HL-60 (cell line): Measurements from ENCODE around the gene MTCH1.

Source experiments
- CTCF ChIP-seq: IDR thresholded peaks from one replicate; pipeline ENCODE4 v1.5.1; 2011; ENCODE audit warnings: low read length, control low read depth, inconsistent platforms; ENCODE audit not compliant: insufficient read depth
- POLR2AphosphoS5 ChIP-seq: IDR thresholded peaks from 2 replicates; pipeline ENCODE4 v1.6.1; 2012; ENCODE audit warnings: low read depth
- REST ChIP-seq: IDR thresholded peaks from 2 replicates; pipeline ENCODE4 v1.6.1; 2012; ENCODE audit warnings: low read depth; ENCODE audit not compliant: insufficient replicate concordance
- SPI1 ChIP-seq: IDR thresholded peaks from 2 replicates; pipeline ENCODE4 v1.6.1; 2012; ENCODE audit warnings: low read depth, mild to moderate bottlenecking, borderline replicate concordance

GRCh38 chr6:36944650-36945049 is 41.3 kb downstream of the MTCH1 start:
- TF ChIP-seq CTCF (no peak), REST (no peak), POLR2AphosphoS5 (no peak), SPI1 (no peak)
